Hepatocyte (in vitro differentiated cells): Measurements from ENCODE around the gene SLX4.

Source experiments
- EZH2 ChIP-seq: fragments of 200-600 bp; sonication (generic); IDR thresholded peaks from 2 replicates; pipeline ENCODE4 v1.6.1; 2016; ENCODE audit warnings: antibody characterized with exemption, mild to moderate bottlenecking, borderline replicate concordance
- TF ChIP-seq, protein P1 (sequence below): fragments of 200-600 bp; sonication (generic); IDR thresholded peaks from 2 replicates; pipeline ENCODE4 v1.5.1; 2016; ENCODE audit warnings: antibody characterized with exemption, mild to moderate bottlenecking; ENCODE audit not compliant: poor library complexity

DNA sequence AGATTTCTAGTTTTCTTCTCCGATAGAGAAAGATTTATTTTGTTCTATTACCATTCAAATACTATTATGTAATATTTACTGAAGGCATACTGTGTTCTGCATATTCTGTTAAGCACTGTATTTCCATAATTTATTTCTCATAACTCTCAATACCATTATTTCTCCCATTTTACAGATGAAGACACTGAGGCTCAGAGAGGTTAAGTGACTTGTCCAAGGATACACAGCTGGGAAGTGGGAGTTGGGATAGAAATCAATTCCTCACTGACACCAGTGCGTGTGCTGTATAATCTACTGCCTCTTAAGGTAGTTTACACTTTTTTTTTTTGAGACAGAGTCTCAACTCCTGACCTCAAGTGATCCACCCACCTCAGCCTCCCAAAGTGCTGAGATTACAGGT, 41.6 kb downstream of the SLX4 start:
- TF ChIP-seq, protein P1, sequence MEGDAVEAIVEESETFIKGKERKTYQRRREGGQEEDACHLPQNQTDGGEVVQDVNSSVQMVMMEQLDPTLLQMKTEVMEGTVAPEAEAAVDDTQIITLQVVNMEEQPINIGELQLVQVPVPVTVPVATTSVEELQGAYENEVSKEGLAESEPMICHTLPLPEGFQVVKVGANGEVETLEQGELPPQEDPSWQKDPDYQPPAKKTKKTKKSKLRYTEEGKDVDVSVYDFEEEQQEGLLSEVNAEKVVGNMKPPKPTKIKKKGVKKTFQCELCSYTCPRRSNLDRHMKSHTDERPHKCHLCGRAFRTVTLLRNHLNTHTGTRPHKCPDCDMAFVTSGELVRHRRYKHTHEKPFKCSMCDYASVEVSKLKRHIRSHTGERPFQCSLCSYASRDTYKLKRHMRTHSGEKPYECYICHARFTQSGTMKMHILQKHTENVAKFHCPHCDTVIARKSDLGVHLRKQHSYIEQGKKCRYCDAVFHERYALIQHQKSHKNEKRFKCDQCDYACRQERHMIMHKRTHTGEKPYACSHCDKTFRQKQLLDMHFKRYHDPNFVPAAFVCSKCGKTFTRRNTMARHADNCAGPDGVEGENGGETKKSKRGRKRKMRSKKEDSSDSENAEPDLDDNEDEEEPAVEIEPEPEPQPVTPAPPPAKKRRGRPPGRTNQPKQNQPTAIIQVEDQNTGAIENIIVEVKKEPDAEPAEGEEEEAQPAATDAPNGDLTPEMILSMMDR: no peak
- TF ChIP-seq EZH2: no peak
